Kidney (tissue), 14 donors: ENCODE results near the gene PIGX. TPM values are rescaled to one million over a fixed set of nuclear protein-coding genes. Genes with fewer than 3 reads are reported as not detected.

Experiments used
- DNase-seq, 5 donors: peaks; one replicate each; pipeline ENCODE4 v3.0.0-alpha.2; 2013 to 2020
- FAIRE-seq: peaks from 2 replicates; lab custom pipeline; 2012; peaks lifted over from hg19 to GRCh38; lab: Jason Lieb, UNC
- H3K27ac ChIP-seq, 2 donors: one replicate each; pipeline ENCODE4 v1.7.0; 2013; ENCODE audit warnings: low read depth in 2 of 2, low read length in 2 of 2, inconsistent platforms in 1 of 2
- H3K27me3 ChIP-seq: one replicate; pipeline ENCODE4 v1.7.1; 2013; ENCODE audit warnings: low read length, inconsistent platforms; ENCODE audit not compliant: control insufficient read depth, insufficient read depth
- H3K36me3 ChIP-seq, 3 donors: one replicate each; pipeline versions ENCODE4 v1.7.0 to v1.7.1; 2013; ENCODE audit warnings: low read length in 3 of 3, control low read depth in 1 of 3, inconsistent platforms in 1 of 3; ENCODE audit not compliant: insufficient read depth in 3 of 3, control insufficient read depth in 2 of 3
- H3K4me1 ChIP-seq, 3 donors: one replicate each; pipeline versions ENCODE4 v1.7.0 to v1.7.1; 2013; ENCODE audit warnings: low read length in 3 of 3, inconsistent platforms in 1 of 3, low read depth in 1 of 3; ENCODE audit not compliant: control insufficient read depth in 2 of 3, insufficient read depth in 2 of 3
- H3K4me3 ChIP-seq, 3 donors: one replicate each; pipeline versions ENCODE4 v1.7.0 to v1.8.1; 2013; ENCODE audit warnings: low read length in 3 of 3, control low read depth in 1 of 3, inconsistent platforms in 1 of 3
- H3K9ac ChIP-seq, 3 donors: one replicate each; pipeline versions ENCODE4 v1.7.0 to v1.7.1; 2013; ENCODE audit warnings: low read length in 3 of 3, control low read depth in 1 of 3, inconsistent platforms in 1 of 3
- H3K9me3 ChIP-seq, 3 donors: one replicate each; pipeline versions ENCODE4 v1.7.0 to v1.7.1; 2013; ENCODE audit warnings: low read length in 3 of 3, control low read depth in 1 of 3, inconsistent platforms in 1 of 3; ENCODE audit not compliant: control insufficient read depth in 2 of 3, insufficient read depth in 1 of 3
- CTCF ChIP-seq: IDR thresholded peaks from 3 replicates; pipeline ENCODE4 v1.5.1; 2012; ENCODE audit warnings: mild to moderate bottlenecking, moderate library complexity, borderline replicate concordance; ENCODE audit not compliant: insufficient read depth; ENCODE audit errors: extremely low read depth
- intact Hi-C: fragments of 100-400 bp; cut with DNase I; formaldehyde crosslinking; loops from one replicate; pipeline ENCODE4 v1.11.1; 2022
- polyA plus RNA-seq: library from polyadenylated mRNA; stranded (reverse); fragments of 350-450 nt; fragmentation: Illumina TruSeq; extraction: RNeasy Lipid Tissue Mini Kit (QIAGEN cat#74804); gene quantifications from one replicate; pipeline ENCODE4 v1.2.3, GENCODE V29; 2014; ENCODE audit warnings: low read depth, low replicate concordance; ENCODE audit not compliant: insufficient read depth
- total RNA-seq: library from RNA; stranded (reverse); fragmentation: NEBNext Ultra II Directional; extraction: Animal tissue kit (Norgen Biotek cat#: 25700); gene quantifications from one replicate; pipeline ENCODE4 v1.2.1, GENCODE V29; 2021
- donor health status: control.
- donor health status: control.
- donor health status: control.
- donor health status: control.
- donor health status: control.
- donor health status: DM: yes; HTN: yes; CAD: no.
- donor health status: Normal renal cell carcinoma (clear cell type).

The PIGX gene
- total and polyA plus RNA-seq, 2 donors from 2014 or later: 15.7 to 19.6 TPM

GRCh38 chr3:196699749-196700148, 12.4 kb upstream of the PIGX start:
- no peaks in the 10 kb centered on the region for H3K4me1 ChIP-seq
- no peaks in the 10 kb centered on the region for H3K9me3 ChIP-seq
- no peak for TF ChIP-seq CTCF
- no peak for DNase-seq
- H3K27me3 ChIP-seq: no peaks in the 10 kb centered on the region
- intact Hi-C loops: no loop called here
- no peak overlapping the region for H3K4me3 ChIP-seq
- FAIRE-seq: no peak
- H3K36me3 ChIP-seq: no peaks in the 10 kb centered on the region
- H3K9ac ChIP-seq: no peak overlapping the region
- H3K27ac ChIP-seq: no peak overlapping the region

DNA sequence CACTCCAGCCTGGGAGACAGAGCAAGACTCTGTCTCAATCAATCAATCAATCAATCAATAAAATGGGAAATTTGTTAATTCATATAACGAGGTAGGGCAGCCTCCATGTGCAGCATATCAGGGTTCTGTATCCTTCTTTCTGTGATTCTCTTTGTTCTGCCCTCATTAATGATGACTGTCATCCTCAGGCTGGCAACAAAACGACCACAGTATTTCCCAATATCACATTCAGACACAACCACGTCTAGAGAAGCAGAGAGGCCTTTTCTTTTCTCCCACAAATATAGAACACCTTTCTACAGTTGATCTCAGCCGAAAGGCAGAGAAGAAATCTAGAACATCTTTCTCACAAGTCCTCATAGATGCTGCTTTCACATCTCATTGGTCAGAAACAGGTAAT, 11.4 kb upstream of the PIGX start:
- Histone ChIP-seq H3K4me1 (no peaks in the 10 kb centered on the region), H3K4me3 (no peak overlapping the region), H3K9ac (no peak overlapping the region), H3K9me3 (no peaks in the 10 kb centered on the region), H3K36me3 (no peaks in the 10 kb centered on the region), H3K27ac (no peak overlapping the region), H3K27me3 (no peaks in the 10 kb centered on the region)
- TF ChIP-seq CTCF: no peak
- intact Hi-C loops: no loop called here
- DNase-seq: no peak
- no peak for FAIRE-seq

GRCh38 chr3:196706327-196706726, 5.8 kb upstream of the PIGX start:
- no peak for TF ChIP-seq CTCF
- Histone ChIP-seq H3K9ac (no peak overlapping the region), H3K4me1 (peaks cover 0 to under 1% (median 0%) of the 10 kb centered on the region in 3 donors), H3K9me3 (no peaks in the 10 kb centered on the region), H3K4me3 (no peak overlapping the region), H3K36me3 (no peaks in the 10 kb centered on the region), H3K27me3 (no peaks in the 10 kb centered on the region), H3K27ac (no peak overlapping the region)
- DNase-seq (no peak), FAIRE-seq (no peak)
- intact Hi-C loops: no loop called here

GRCh38 chr3:196706731-196707130, 5.4 kb upstream of the PIGX start:
- Histone ChIP-seq H3K9me3 (no peaks in the 10 kb centered on the region), H3K27ac (no peak overlapping the region), H3K4me3 (no peak overlapping the region), H3K36me3 (no peaks in the 10 kb centered on the region), H3K27me3 (no peaks in the 10 kb centered on the region), H3K4me1 (peaks cover 0 to 5% (median 0%) of the 10 kb centered on the region in 3 donors), H3K9ac (no peak overlapping the region)
- TF ChIP-seq CTCF: no peak
- DNase-seq: no peak
- FAIRE-seq: no peak
- intact Hi-C loops: no loop called here
